Left colon (tissue), 2 donors: ENCODE measurements around the gene TENM4. TPM values are rescaled to one million over a fixed set of nuclear protein-coding genes. Genes with fewer than 3 reads are reported as not detected.
"Not testable (repeated sequence)": the region's sequence is repeated elsewhere in the genome, so short reads cannot be mapped to it uniquely, and the experiment has no call there.

Experiments used
- ATAC-seq: fragments of 200-7000 bp; cut with Tn5 transposase; one replicate; pipeline ENCODE4 v1.9.1; 2020; ENCODE audit warnings: mild to moderate bottlenecking, moderate library complexity
- DNase-seq, 2 donors: peaks; one replicate each; pipeline ENCODE4 v3.0.0-alpha.2; 2020
- intact Hi-C, 2 donors: fragments of 100-400 bp; cut with DNase I in 1 of 2; cut with micrococcal nuclease in 1 of 2; formaldehyde crosslinking; loops; one replicate each; pipeline versions ENCODE4 v1.11.2 to v1.14.0; 2022; cut with DNase I, micrococcal nuclease
- total RNA-seq, 2 donors: library from RNA; stranded (reverse); fragmentation: NEBNext Ultra II Directional; extraction: Animal tissue kit (Norgen Biotek cat#: 25700); gene quantifications; one replicate each; pipeline ENCODE4 v1.2.1, GENCODE V29; 2021
- donor health status: DM: no; HTN: no; CAD: no.
- donor health status: DM: yes; HTN: yes; CAD: no.

Gene TENM4
- total RNA-seq, 2 donors from 2014 or later, result 0.92 to 1.7 TPM

DNA sequence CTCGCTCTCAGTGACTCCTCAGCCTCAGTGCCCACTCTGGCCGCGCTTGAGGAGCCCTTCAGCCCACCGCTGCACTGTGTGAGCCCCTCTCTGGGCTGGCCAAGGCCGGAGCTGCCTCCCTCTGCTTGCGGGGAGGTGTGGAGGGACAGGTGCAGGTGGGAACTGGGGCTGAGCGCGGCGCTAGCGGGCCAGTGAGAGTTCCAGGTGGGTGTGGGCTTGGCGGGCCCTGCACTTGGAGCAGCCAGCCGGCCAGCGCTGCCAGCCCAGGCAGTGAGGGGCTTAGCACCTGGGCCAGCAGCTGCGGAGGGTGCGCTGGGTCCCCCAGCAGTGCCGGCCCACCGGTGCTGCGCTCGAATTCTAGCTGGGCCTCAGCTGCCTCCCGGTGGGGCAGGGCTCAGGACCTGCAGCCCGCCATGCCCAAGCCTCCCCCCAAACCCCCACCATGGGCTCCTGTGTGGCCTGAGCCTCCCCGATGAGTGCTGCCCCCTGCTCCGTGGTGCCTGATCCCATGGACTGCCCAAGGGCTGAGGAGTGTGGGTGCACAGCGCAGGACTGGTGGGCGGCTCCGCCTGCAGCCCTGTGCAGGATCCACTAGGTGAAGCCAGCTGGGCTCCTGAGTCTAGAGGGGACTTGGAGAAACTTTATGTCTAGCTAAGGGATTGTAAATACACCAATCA lies 802.0 kb downstream of the TENM4 start:
- ATAC-seq (no peak), DNase-seq (no peak)
- intact Hi-C loops, result no loop called here

DNA sequence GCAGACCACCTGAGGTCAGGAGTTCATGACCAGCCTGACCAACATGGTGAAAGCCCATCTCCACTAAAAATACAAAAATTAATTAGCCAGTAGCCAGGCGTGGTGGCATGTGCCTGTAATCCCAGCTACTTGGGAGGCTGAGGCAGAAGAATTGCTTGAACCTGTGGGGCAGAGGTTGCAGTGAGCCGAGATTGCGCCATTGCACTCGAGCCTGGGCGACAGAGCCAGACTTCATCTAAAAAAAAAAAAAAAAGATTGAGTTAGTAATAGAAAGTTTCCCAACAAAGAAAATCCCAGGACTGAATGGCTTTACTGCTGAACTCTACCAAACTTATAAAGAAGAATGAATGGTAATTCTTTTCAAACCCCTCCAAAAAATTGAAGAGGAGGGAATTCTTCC lies 803.3 kb downstream of the TENM4 start:
- ATAC-seq, DNase-seq, intact Hi-C loops: not testable (repeated sequence)

- intact Hi-C loops, result no loop called here
- ATAC-seq, result no peak
- DNase-seq, result no peak
Measured at GRCh38 chr11:78635814-78636506, 804.9 kb downstream of the TENM4 start.

- no peak for ATAC-seq
- no peak for DNase-seq
- intact Hi-C loops, result no loop called here
Measured at GRCh38 chr11:78633516-78634310, 807.1 kb downstream of the TENM4 start.

- no peak for DNase-seq
- ATAC-seq, result no peak
- intact Hi-C loops, result no loop called here
Measured at GRCh38 chr11:78630561-78631303, 810.1 kb downstream of the TENM4 start.

DNA sequence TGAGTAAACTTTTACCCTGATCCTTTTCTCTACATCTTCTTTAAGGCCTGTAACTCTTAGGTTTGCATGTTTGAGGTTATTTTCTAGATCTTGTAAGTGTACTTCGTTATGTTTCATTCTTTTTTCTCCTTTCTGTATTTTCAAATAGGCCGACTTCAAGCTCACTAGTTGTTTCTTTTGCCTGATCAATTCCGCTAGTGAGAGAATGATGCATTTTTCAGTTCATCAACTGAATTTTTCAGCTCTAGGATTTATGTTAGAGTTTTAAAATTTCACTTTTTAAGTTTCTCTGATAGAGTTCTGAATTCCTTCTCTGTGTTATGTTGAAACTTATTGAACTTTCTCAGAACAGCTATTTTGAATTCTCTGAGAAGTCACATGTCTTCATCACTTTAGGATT lies 810.7 kb downstream of the TENM4 start:
- intact Hi-C loops, result no loop called here
- ATAC-seq (no peak), DNase-seq (no peak)

GRCh38 chr11:78622666-78623065 lies 818.2 kb downstream of the TENM4 start:
- intact Hi-C loops, result no loop called here
- no peak for DNase-seq
- ATAC-seq, result no peak

- ATAC-seq (no peak), DNase-seq (no peak)
- intact Hi-C loops, result no loop called here
Measured at GRCh38 chr11:78620159-78620558, 820.7 kb downstream of the TENM4 start.

GRCh38 chr11:78615724-78616123 lies 825.1 kb downstream of the TENM4 start:
- DNase-seq (no peak), ATAC-seq (no peak)
- intact Hi-C loops, result no loop called here

- intact Hi-C loops, result no loop called here
- no peak for ATAC-seq
- no peak for DNase-seq
Measured at GRCh38 chr11:78613378-78613813, 827.4 kb downstream of the TENM4 start.

DNA sequence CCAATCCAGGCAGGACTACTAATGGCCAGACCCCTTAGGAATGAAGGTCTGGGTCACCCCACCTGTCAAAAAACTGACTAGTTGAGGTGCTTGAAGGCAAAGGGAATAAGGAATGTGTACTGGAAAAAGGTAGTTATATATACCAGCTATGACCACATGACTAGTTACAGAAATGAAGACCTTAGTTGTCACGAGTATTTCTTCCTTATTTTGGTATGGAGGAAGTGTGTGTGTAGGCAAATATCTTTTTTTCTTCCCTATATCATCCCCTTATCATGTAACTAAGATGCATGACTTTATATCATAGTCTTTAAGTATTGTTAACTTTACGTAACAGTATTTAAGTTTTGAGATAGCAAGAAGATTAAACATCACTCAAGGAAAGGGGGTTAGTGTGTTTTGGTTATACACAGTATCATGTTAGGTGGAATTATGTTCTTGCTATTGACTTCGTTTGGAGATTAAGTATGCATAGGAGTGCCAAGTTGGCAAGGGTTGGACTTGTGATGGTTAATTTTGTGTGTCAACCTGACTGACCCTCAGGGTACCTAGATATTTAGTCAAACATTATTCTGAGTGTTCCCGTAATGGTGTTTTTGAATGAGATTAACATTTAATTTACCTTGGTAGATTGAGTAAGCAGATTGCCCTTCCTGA lies 828.0 kb downstream of the TENM4 start:
- ATAC-seq, result no peak
- intact Hi-C loops, result no loop called here
- DNase-seq, result no peak

DNA sequence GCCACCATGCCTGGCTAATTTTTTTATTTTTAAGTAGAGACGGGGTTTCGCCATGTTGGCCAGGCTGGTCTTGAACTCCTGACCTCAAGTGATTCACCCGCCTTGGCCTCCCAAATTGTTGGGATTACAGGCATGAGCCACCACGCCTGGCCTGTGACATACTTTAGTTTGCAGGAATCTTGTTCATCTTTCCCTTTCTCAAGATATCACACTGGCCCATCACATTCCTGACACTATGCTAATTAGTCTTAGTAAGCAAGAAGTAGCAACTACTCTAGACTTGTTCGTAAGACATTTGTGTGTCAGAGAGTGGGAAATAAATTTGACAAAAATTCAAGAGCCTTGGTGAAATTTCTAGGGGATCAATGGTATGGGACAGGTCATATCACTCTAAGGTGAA lies 831.5 kb downstream of the TENM4 start:
- DNase-seq, ATAC-seq, intact Hi-C loops: not testable (repeated sequence)

DNA sequence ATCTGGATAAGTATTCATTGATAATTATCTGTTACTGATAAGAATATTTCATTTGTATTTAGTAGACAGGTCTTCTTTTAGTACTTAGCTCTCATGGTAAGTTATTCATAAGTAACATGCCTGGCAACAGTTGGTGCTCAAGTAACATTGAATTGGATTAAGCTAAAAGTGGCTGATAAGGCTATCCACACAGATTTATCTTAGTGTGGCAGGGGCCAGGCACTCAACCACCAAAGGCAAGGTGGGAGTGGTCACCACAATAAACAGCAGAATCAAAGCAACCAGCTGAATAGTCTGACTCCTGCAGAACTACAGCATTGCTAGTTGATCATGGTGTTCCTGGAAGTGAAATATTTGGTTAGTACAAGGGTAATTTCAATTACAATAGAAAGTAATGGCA lies 833.1 kb downstream of the TENM4 start:
- ATAC-seq (no peak), DNase-seq (no peak)
- intact Hi-C loops, result no loop called here

DNA sequence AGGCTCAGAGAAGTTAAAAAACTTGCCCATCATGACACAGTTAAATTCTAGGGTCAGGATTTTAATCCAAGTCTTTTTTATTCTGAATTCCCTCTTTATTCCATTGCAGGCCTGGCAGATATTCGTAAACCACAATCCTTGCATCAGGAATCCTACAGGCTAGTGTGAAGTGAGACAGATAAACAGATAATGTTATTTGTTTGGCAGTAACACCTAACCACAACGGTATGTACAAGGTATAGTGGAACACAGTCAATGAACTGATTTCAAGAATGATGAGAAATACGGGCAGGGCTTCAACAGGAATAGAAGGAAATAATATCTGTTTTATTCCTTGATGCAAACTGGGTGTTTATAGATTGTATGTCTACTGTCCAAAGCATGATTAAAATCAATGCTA lies 834.2 kb downstream of the TENM4 start:
- DNase-seq (no peak), ATAC-seq (no peak)
- intact Hi-C loops, result no loop called here

DNA sequence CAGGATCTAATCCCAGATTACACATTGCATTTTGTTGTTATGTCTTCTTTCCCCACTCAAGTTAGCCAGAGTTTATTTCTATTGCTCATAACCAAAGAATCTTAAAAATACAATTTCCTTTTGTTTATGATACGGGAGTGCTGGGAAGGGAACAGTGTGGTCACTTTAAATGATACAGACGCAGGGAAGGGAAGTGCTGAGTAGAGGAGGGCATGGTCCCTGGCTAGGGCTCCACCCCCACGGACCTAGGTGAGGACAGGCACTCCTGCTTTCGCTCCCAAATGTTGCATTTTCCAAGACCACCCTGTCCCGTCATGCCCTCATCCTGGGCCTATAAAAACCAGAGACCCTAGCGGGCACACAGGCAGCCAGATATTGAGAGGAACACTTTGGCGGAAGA lies 835.5 kb downstream of the TENM4 start:
- intact Hi-C loops, result no loop called here
- DNase-seq, result no peak
- no peak for ATAC-seq

DNA sequence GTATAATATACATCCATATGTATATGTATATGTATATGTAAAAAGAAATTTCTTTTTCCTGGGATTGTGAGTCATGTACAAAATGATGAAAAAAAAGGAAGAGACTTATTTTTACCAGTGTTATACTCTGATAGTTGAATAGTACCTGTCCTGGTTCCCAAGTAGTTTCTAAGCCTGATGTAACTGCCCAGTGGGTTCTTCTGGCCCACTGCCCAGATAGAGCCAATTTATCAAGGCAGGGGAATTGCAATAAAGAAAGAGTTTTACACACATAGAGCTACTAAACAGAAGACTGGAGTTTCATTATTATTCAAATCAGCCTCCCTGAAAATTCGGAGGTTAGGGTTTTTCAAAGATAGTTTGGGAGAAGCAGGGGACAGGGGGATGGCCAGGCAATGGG lies 837.0 kb downstream of the TENM4 start:
- ATAC-seq (no peak), DNase-seq (no peak)
- intact Hi-C loops, result no loop called here
